ENCODE measurements around the gene BSPRY. TPM values are rescaled to one million over a fixed set of nuclear protein-coding genes. Genes with fewer than 3 reads are reported as not detected.

Gene BSPRY
- total and polyA plus RNA-seq, 2 of the 13 experiments (the other 11 are each of a cell fraction or from before 2014, with no cell fraction given): 0.09 to 0.26 TPM

GRCh38 chr9:113340011-113340699, 9.2 kb upstream of the BSPRY start, which contains the start of gene WDR31 (continued):
- TF ChIP-seq, protein P1, sequence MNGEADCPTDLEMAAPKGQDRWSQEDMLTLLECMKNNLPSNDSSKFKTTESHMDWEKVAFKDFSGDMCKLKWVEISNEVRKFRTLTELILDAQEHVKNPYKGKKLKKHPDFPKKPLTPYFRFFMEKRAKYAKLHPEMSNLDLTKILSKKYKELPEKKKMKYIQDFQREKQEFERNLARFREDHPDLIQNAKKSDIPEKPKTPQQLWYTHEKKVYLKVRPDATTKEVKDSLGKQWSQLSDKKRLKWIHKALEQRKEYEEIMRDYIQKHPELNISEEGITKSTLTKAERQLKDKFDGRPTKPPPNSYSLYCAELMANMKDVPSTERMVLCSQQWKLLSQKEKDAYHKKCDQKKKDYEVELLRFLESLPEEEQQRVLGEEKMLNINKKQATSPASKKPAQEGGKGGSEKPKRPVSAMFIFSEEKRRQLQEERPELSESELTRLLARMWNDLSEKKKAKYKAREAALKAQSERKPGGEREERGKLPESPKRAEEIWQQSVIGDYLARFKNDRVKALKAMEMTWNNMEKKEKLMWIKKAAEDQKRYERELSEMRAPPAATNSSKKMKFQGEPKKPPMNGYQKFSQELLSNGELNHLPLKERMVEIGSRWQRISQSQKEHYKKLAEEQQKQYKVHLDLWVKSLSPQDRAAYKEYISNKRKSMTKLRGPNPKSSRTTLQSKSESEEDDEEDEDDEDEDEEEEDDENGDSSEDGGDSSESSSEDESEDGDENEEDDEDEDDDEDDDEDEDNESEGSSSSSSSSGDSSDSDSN (CRISPR knock-in tag; IDR thresholded peaks at IDR 0.05): peak; percentile 94
- TF ChIP-seq, protein P2, sequence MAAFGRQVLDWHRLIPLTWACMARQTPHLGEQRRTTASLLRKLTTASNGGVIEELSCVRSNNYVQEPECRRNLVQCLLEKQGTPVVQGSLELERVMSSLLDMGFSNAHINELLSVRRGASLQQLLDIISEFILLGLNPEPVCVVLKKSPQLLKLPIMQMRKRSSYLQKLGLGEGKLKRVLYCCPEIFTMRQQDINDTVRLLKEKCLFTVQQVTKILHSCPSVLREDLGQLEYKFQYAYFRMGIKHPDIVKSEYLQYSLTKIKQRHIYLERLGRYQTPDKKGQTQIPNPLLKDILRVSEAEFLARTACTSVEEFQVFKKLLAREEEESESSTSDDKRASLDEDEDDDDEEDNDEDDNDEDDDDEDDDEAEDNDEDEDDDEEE (CRISPR knock-in tag; IDR thresholded peaks at IDR 0.05): peak; percentile 61; the same call in 1 of the 2 replicates
- no peak; the same call in 1 of the 2 replicates for TF ChIP-seq TP53 (CRISPR knock-in tag; conservative IDR thresholded peaks at IDR 0.05)
- peak; percentile 58 for TF ChIP-seq RARA (CRISPR knock-in tag; IDR thresholded peaks at IDR 0.05)
- no peak for TF ChIP-seq THYN1 (CRISPR knock-in tag; IDR thresholded peaks at IDR 0.05; ENCODE audit: borderline replicate concordance, low read depth)
- no peak for TF ChIP-seq ZNF75D (CRISPR knock-in tag; IDR thresholded peaks at IDR 0.05; ENCODE audit: borderline replicate concordance)
- TF ChIP-seq NBN (conservative IDR thresholded peaks at IDR 0.05): no peak
- no peak for TF ChIP-seq ATAD3A (CRISPR knock-in tag; IDR thresholded peaks at IDR 0.05)
- peak; percentile 84 for TF ChIP-seq HNRNPLL (IDR thresholded peaks at IDR 0.05; ENCODE audit: low read depth, low read length, poor library complexity, severe bottlenecking)
- TF ChIP-seq NPAS2 (CRISPR knock-in tag; IDR thresholded peaks at IDR 0.05; ENCODE audit: borderline replicate concordance): no peak
- 0 out of 2 replicates have a peak, but pooled peaks have one; percentile 48 for TF ChIP-seq ZNF317 (CRISPR knock-in tag; IDR thresholded peaks at IDR 0.05)
- TF ChIP-seq ZNF776 (CRISPR knock-in tag; IDR thresholded peaks at IDR 0.05): peak; percentile 44; the same call in 1 of the 2 replicates
- TF ChIP-seq, protein P3, sequence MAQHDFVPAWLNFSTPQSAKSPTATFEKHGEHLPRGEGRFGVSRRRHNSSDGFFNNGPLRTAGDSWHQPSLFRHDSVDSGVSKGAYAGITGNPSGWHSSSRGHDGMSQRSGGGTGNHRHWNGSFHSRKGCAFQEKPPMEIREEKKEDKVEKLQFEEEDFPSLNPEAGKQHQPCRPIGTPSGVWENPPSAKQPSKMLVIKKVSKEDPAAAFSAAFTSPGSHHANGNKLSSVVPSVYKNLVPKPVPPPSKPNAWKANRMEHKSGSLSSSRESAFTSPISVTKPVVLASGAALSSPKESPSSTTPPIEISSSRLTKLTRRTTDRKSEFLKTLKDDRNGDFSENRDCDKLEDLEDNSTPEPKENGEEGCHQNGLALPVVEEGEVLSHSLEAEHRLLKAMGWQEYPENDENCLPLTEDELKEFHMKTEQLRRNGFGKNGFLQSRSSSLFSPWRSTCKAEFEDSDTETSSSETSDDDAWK (CRISPR knock-in tag; IDR thresholded peaks at IDR 0.05): no peak
- TF ChIP-seq U2AF2 (IDR thresholded peaks at IDR 0.05; ENCODE audit: low read depth, low read length): no peak
- 0 out of 2 replicates have a peak, but pooled peaks have one; percentile 27 for TF ChIP-seq ZBED4 (CRISPR knock-in tag; IDR thresholded peaks at IDR 0.05; ENCODE audit: borderline replicate concordance)
- peak; percentile 91 for TF ChIP-seq PATZ1 (CRISPR knock-in tag; IDR thresholded peaks at IDR 0.05)
- no peak for TF ChIP-seq HMG20A (CRISPR knock-in tag; IDR thresholded peaks at IDR 0.05; ENCODE audit: borderline replicate concordance)
- peak; percentile 75 for TF ChIP-seq RBFOX2 (IDR thresholded peaks at IDR 0.05; ENCODE audit: low read depth, low read length)
